Inflammatory macrophage treated with lipopolysaccharide for 4 hours (primary cell): Measurements from ENCODE around the gene PRPF38A.
A peak's percentile ranks its signal among the peaks of the same experiment; 100 is the strongest.
"Not testable (repeated sequence)": the region's sequence is repeated elsewhere in the genome, so short reads cannot be mapped to it uniquely, and the experiment has no call there.

ENCODE experiments used
- DNase-seq: peaks from one replicate; pipeline ENCODE4 v3.0.0-alpha.2; 2020

PRPF38A gene

DNA sequence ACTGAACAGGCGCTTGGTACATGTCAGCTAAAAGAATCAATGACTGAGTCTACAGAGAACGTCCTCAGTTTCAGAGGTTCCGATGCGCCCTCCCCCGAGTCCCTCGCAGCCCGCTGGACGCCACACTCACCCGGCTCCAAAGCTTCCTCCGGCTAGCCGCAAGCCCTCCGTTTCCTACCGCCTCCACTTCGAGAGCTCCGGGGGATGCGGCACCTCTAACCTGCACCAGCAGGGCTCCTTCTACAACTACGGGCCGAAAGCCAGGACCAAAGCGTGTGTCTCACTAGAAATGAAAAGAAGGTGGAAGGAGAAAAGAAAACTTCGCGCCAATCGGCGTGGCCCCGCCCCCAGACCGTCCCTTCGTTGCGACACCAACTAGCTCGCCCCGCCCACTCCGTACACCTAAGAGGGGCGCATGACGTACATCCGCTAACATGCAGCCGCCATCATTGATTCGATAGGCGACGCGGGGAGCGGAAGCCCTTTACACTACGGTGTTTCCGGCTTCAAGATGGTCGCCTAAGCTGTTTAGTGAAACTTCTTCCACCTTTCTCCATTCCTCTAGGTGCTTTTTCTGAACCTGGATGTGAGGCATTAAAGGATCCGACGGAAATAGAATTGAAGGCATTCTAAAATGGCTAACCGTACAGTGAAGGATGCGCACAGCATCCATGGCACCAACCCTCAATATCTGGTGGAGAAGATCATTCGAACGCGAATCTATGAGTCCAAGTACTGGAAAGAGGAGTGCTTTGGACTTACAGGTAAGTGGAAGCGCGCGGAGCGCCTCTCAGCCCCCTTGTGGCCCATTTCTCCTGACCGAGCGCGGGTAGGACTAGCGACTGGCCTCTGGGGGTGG lies at the start of gene PRPF38A, which contains the start of gene ORC1:
Gene PRPF38A (plus strand): TSS at position 487 of the 859 bp plus-strand sequence. CDS start 148 bp downstream, at position 635.
Gene ORC1 (minus strand): TSS at position 308 of the 859 bp plus-strand sequence. CDS start 2,200 bp downstream, outside the sequence.
- DNase-seq: peak; percentile 99

DNA sequence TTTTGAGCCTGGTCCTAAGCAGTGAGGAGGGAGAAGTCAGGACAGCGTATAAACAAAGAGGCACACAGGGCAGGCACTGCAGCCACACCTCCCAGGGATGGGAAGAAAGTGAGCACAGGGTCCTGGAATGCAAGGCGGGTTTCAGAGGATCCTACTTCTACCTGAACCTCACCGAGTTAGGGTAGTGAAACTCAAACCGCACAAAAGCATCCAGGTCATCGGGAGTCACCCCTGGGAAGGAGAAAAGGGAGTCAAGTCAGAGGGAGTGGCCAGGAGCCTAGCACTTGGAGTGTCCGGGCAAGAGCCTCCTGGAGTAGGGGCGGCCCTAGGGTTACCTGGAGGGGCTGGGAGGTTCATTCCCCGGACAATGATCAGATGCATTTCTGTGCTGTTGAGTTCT lies 49.0 kb upstream of the PRPF38A start:
- DNase-seq: no peak

GRCh38 chr1:52355847-52356505 lies 48.4 kb upstream of the PRPF38A start:
- no peak for DNase-seq

DNA sequence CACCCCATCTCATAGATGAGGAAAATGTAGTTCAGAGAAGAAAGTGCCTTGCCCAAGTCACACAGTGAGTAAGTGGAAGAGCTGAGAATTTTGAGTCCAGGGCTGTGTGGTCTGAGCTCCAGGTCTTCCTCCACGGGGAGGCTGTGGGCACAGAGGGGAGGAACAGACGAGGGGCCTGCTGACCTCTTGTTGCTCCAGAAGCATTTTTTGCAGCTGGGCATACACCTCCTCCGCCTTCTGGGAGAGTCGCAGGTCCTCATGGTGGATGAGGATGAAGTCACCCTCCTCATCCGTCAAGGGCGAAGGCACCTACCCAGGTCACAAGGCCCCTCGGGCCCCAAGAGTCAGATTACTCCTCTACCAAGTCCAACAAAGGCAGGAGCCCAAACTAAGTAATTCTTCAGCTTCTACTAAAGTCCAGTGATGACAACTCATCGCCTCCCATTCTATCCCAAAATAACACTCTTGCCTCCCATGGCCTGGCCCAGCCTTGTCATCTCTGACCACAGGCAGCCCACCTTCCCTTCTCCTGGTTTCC lies 47.5 kb upstream of the PRPF38A start:
- no peak for DNase-seq

DNA sequence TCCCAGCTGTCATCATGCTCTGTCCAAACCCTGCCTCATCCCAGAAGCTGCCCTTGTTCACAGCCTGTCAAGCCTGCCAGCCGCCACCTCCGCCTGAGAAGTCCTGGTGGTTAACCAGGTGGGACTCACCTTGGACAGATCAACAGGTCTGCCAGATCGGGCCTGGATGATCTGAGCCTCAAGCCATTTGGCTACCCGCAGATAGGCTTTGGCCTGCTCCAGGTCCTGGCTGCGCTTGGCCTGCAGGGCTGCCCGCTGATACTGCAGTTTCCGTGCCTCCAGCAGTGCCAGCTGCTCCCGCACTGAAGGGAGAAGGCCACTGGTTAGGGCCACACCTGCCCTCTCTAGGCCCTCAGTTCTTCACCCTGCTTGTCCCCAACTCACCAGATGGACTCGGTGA lies 47.0 kb upstream of the PRPF38A start:
- no peak for DNase-seq

DNA sequence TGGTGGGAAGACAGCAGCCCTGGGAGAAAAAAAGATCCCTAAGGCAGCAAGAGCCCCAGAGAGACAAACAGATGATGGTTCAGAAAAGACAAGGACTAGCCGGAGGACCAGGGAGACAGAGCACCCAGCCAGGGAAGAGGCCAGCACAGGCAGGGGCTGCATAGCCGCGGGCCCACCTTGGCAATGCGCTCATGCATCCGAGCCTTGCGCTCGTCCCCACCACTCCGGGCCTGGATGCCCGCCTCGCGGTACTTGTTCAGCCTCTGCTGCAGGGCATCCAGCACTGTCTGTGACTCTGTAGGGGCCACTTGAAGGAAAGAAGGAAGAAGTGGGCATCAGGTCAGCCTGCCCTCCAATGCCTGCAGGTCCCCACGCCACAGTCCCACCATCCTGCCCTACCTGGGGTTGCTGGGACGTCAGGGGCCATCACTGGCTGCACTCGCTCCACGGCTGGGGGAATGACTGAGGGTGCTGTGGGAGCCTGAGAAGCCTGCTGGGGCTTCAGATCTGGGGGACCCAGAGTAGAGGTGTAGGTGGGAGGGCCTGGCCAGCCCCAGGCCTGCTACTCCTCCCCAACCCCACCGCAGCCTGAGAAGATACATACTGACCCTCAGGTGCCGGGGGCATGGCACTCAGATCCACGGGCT lies 45.4 kb upstream of the PRPF38A start:
- no peak for DNase-seq

- no peak for DNase-seq
Observed at GRCh38 chr1:52359676-52360594, 44.5 kb upstream of the PRPF38A start.

- no peak for DNase-seq
Observed at GRCh38 chr1:52360595-52360968, 43.8 kb upstream of the PRPF38A start.

- no peak for DNase-seq
Observed at GRCh38 chr1:52364235-52364839, 40.1 kb upstream of the PRPF38A start.

- peak; percentile 79 for DNase-seq
Observed at GRCh38 chr1:52365071-52365745, 39.2 kb upstream of the PRPF38A start.

DNA sequence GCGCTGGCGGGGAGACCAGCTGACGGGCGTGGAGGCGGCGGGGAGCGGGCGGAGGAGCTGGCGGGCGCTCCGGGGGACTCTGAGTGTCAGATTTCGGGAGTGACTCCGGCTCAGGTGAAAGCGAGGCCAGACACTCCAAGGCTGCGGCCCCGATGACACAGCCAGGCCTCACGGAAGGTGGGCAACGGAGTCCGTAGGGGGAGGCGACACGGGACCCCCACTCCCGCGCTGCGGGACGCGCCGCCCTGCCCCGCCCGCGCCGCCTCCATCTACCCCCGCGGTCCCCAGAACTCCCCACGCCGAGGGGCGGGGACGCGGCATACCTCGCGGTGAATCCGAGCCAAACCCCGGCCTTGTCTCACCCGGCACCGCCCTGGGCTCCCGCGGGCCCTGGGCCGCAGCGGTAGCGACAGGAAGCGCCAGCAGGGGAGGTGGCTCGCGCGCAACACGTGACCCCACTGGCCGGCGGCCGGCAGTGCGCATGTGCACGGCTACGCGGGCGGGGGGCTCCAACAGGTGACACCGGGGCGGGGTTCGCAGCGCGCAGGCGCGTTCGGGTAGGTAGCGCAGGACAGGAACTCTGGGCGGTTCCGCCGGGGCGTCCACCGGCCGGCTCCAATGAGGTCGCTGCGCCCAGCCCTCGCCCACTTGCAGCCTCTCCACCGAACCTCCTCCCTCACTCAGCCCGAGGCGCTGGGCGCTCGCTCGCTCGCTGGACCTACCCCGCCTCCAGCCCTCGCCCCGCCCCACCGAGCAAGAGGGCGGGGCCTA lies 38.5 kb upstream of the PRPF38A start, which contains the start of gene CC2D1B:
Gene CC2D1B (minus strand): TSS at position 460 of the 771 bp plus-strand sequence. CDS start 1,585 bp downstream, outside the sequence.
- peak; percentile 98 for DNase-seq

- DNase-seq: no peak
Observed at GRCh38 chr1:52366517-52366827, 37.9 kb upstream of the PRPF38A start.

DNA sequence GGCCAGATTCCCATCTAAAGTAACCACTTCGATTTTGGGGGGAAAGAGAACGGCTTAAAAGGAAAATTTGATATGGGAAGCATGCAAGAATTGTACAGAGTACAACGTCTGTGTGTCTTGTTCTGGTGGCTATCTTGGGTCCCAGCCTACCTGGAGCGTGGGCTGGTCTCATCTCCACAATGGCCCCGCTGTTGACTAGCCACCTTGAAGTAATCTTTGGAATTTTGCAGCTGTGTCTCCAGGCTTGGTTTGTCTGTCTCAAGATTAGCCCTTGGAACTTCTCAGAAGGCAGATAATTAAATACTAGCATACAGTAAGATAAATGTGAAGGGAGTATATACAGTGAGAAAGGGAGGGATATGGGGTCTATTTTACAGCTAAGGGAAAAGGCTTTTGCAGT lies 37.1 kb upstream of the PRPF38A start:
- DNase-seq: no peak

GRCh38 chr1:52368383-52369172 lies 35.8 kb upstream of the PRPF38A start:
- no peak for DNase-seq

DNA sequence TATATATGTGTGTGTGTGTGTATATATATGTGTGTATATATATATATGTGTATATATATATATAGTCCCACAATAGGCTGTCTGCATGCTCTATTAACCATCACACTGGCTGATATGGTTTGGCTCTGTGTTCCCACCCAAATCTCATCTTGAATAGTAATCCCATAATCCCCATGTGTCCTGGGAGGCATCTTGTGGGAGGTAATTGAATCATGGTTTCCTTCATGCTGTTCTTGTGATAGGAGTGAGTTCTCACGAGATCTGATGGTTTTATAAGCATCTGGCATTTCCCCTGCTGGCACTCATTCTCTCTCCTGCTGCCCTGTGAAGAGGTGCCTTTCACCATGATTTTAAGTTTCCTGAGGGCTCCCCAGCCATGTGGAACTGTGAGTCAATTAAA lies 34.6 kb upstream of the PRPF38A start:
- DNase-seq: not testable (repeated sequence)

- DNase-seq: no peak
Observed at GRCh38 chr1:52385376-52385775, 19.0 kb upstream of the PRPF38A start.

DNA sequence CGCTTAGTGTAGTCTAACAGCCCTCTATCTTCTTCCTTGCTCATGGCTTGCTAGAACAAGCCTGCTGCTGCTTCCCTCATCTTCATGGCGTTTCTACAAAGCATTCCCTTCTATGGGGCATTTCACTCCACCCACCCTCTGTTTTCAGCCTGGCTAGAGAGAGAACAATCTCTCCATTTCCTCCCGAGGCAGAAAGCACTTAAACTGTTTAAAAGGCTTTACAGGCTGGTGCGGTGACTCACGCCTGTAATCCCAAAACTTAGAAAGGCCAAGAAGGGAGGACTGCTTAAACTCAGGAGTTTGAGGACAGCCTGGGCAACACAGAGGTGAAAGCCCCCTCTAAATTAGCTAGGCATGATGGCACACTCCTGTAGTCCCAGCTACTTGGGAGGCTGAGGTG lies 17.9 kb upstream of the PRPF38A start:
- no peak for DNase-seq

DNA sequence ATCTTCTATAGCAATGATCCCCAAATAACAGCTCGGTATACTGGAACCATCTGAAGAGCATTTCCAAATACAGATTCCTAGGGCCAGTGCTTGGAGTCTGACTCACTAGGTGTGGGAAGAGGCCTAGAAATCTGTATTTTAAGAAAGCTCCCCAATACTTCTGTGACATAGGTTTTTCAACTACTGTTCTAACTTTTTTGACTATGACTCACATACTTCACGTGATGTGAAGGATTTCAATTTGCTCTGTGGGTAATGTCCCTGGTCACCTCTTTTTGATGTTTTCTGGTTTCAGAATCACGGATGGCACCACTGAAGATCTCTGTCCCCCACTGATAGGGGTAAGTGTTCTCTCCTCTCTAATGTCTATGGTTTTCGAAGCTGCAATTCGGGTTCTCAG lies 11.2 kb upstream of the PRPF38A start:
- DNase-seq: no peak

GRCh38 chr1:52399629-52400028 lies 4.8 kb upstream of the PRPF38A start:
- no peak for DNase-seq

DNA sequence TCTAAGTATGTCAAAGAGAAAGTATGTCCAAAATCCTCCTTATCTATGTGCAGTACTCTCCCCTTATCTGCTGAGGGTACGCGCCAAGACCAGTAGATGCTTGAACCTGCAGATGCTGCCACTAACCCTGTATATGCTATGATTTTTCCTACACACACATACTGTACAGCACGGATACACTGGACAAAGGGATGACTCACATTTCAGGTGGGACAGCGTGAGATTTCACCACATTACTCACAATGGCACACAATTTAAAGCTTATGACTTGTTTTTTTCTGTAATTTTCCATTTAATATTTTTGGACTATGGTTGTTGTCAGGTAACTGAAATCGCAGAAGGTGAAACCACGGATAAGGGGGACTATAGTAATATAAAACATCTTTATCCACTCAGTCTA lies 4.3 kb upstream of the PRPF38A start:
- no peak for DNase-seq
